Astrocyte of the cerebellum (primary cell): ENCODE data around the gene AGBL5.
"Not testable (repeated sequence)": the region's sequence is repeated elsewhere in the genome, so short reads cannot be mapped to it uniquely, and the experiment has no call there.

Experiments
- DNase-seq: peaks from one replicate; pipeline ENCODE4 v3.0.0-alpha.2; 2011; ENCODE audit warnings: low read depth
- H3K4me3 ChIP-seq: 2 replicates; pipeline ENCODE4 v1.5.1; 2011; ENCODE audit warnings: mild to moderate bottlenecking, low read depth, low read length, moderate library complexity
- CTCF ChIP-seq: IDR thresholded peaks from 2 replicates; pipeline ENCODE4 v1.5.1; 2012; ENCODE audit warnings: low read length, low read depth, moderate library complexity, mild to moderate bottlenecking; ENCODE audit errors: missing control alignments
- in situ Hi-C: cut with HindIII; loops from 2 replicates; pipeline ENCODE4 v1.10.0; 2017; ENCODE audit warnings: low sequenced_read_pairs

The AGBL5 gene

DNA sequence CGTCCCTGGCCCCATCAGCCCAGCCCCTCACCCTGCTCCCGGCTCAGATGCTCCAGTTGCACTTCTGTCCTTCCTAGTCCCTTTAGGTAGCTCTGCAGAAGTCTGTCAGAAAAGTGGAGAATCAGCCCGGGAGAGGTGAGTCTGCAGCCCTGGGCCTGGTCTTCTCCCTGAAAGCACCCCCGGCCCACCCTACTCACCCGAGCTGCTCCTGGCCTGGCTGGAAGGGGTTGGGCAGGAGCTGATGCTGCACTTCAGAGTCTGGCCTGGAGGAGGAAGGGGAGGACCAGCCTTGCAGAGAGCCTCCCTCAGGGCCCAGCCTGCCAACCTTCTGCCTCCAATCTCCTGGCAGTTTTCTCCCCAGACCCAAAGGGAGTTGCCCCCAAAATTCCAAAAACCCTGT lies 50.9 kb downstream of the AGBL5 start:
- in situ Hi-C loops, result no loop called here
- no peak overlapping the region for H3K4me3 ChIP-seq
- DNase-seq, result no peak
- TF ChIP-seq CTCF, result no peak

GRCh38 chr2:27105981-27106380 lies 54.5 kb downstream of the AGBL5 start:
- TF ChIP-seq CTCF, result no peak
- no peak for DNase-seq
- in situ Hi-C loops, result no loop called here

DNA sequence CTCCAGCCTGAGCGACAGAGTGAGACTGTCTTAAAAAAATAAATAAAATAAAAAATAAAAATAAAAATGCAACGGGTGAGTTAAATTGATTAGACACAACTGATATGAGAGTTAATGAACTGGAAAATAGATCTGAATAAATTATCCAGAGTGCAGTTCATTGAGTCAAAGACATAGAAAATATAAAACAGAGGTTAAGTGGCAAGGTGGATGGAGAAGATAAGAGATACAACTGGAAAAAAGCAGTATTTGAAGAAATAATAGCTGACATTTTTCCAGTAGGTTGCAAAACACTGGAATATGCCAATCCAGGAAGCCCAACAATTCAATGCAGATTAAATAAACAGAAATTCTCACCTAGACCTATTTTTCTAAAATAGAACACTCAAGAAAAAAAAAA lies 56.8 kb downstream of the AGBL5 start:
- no peak for TF ChIP-seq CTCF
- no peak for DNase-seq
- in situ Hi-C loops, result no loop called here
- H3K4me3 ChIP-seq, result no peak overlapping the region

More at GRCh38 chr2:27105981-27106380, 54.5 kb downstream of the AGBL5 start:
- no peak overlapping the region for H3K4me3 ChIP-seq

- H3K4me3 ChIP-seq, result no peak overlapping the region
- in situ Hi-C loops, result no loop called here
- no peak for DNase-seq
- TF ChIP-seq CTCF, result no peak
Measured at GRCh38 chr2:27109083-27109482, 57.6 kb downstream of the AGBL5 start.

DNA sequence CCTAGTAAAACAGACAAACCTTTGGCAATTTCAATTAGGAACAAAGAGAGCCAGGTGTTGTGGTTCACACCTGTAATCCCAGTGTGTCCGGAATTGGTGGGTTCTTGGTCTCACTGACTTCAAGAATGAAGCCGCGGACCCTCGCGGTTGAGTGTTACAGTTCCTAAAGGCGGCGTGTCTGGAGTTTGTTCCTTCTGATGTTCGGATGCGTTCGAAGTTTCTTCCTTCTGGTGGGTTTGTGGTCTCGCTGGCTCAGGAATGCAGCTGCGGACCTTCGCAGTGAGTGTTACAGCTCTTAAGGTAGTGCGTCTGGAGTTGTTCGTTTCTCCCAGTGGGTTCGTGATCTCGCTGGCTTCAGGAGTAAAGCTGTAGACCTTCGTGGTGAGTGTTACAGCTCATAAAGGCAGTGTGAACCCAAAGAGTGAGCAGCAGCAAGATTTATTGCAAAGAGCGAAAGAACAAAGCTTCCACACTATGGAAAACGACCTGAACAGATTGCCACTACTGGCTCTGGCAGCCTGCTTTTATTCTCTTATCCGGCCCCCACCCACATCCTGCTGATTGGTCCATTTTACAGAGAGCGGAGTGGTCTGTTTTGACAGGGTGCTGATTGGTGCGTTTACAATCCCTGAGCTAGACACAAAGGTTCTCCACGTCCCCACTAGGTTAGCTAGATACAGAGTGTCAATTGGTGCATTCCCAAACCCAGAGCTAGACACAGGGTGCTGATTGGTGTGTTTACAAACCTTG lies 59.3 kb downstream of the AGBL5 start:
- H3K4me3 ChIP-seq, DNase-seq: not testable (repeated sequence)
- in situ Hi-C loops, result loop anchor here (5.0 to 10.0 kb wide), 2 partner anchors 84 to 137 kb away; no protein-coding TSS in a partner anchor

DNA sequence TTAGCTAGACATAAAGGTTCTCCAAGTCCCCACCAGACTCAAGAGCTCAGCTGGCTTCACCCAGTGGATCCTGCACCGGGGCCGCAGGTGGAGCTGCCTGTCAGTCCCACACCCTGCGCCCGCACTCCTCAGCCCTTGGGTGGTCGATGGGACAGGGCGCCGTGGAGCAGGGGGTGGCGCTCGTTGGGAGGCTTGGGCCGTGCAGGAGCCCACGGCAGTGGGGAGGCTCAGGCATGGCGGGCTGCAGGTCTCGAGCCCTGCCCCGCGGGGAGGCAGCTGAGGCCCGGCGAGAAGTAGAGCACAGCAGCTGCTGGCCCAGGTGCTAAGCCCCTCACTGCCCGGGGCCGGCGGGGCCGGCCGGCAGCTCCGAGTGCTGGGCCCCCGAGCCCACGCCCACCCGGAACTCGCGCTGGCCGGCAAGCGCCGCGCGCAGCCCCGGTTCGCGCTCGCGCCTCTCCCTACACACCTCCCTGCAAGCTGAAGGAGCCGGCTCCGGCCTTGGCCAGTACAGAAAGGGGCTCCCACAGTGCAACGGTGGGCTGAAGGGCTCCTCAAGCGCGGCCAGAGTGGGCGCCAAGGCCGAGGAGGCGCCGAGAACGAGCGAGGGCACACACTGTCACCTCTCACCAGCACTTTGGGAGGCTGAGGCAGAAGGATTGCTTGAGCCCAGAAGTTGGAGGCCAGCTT lies 60.1 kb downstream of the AGBL5 start:
- H3K4me3 ChIP-seq, DNase-seq: not testable (repeated sequence)
- in situ Hi-C loops, result loop anchor here (5.0 to 10.0 kb wide), 2 partner anchors 83 to 136 kb away; no protein-coding TSS in a partner anchor

DNA sequence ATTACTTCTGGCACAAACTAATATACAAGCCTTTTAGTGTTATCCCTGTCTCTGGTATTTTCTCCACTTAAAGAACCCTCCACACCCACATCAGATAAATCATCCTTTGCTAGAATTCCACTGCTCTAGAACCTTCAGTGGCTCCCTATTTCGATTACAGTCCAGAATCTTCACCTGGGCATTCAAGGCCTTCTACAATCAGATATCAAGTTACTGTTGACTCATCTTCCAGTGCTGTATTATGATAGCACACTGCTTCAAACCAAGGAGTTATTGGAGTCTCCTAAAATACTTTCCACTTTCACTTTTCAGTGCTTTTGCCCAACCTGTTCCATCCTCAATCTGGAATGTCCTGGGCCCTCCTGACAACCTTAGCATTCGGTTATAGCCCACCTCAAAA lies 64.1 kb downstream of the AGBL5 start:
- H3K4me3 ChIP-seq, result no peak overlapping the region
- no peak for DNase-seq
- in situ Hi-C loops, result loop anchor here (10.0 kb wide), 1 partner anchor 79 kb away; no protein-coding TSS in a partner anchor
- TF ChIP-seq CTCF, result no peak
